B cell (primary cell): ENCODE data around the gene SMARCD2. TPM values are rescaled to one million over a fixed set of nuclear protein-coding genes. Genes with fewer than 3 reads are reported as not detected.

Experiments
- ATAC-seq: fragments of 200-7000 bp; cut with Tn5 transposase; one replicate; pipeline ENCODE4 v1.10.0; 2021; ENCODE audit warnings: low read depth, mild to moderate bottlenecking, moderate number of reproducible peaks, moderate library complexity
- CTCF ChIA-PET: fragments of 350-600 bp; sonication (Branson Sonifier 250); formaldehyde crosslinking; loops from one replicate; lab custom pipeline; 2021; ENCODE audit warnings: antibody characterized with exemption, inconsistent platforms; lab: Charles Lee
- POLR2A ChIA-PET: fragments of 350-600 bp; sonication (Branson Sonifier 250); formaldehyde crosslinking; loops from one replicate; lab custom pipeline; 2021; ENCODE audit warnings: antibody characterized with exemption; lab: Charles Lee
- DNase-seq: peaks from one replicate; pipeline ENCODE4 v3.0.0; 2013
- H2AFZ ChIP-seq: 2 replicates; pipeline ENCODE4 v1.6.1; 2012; ENCODE audit warnings: mild to moderate bottlenecking, low read depth, low read length; ENCODE audit not compliant: insufficient read depth, poor library complexity, severe bottlenecking
- H3K27ac ChIP-seq, 2 donors: 1 replicate in 1 of 2; 2 replicates in 1 of 2; pipeline ENCODE4 v1.5.1; 2012 to 2013; ENCODE audit warnings: low read length in 2 of 2, mild to moderate bottlenecking in 2 of 2, moderate library complexity in 1 of 2
- H3K27me3 ChIP-seq, 4 experiments: fragments of 200-600 bp in 1 of 4; sonication (generic) in 1 of 4; replicated peaks in 1 of 4; 1 replicate in 2 of 4; 2 replicates in 2 of 4; pipeline versions ENCODE4 v1.6.1 to v1.7.0; 2013 to 2016; ENCODE audit warnings: low read length in 3 of 4, mild to moderate bottlenecking in 2 of 4, mixed read lengths in 1 of 4, moderate library complexity in 1 of 4; ENCODE audit not compliant: insufficient read depth in 4 of 4, control insufficient read depth in 3 of 4; ENCODE audit errors: control extremely low read depth in 1 of 4
- H3K36me3 ChIP-seq, 2 experiments: replicated peaks in 1 of 2; 1 replicate in 1 of 2; 2 replicates in 1 of 2; pipeline versions ENCODE4 v1.6.1 to v1.7.1; 2013; ENCODE audit warnings: low read length in 1 of 2; ENCODE audit not compliant: insufficient read depth in 2 of 2, control insufficient read depth in 1 of 2; ENCODE audit errors: control extremely low read depth in 1 of 2, extremely low read depth in 1 of 2
- H3K4me1 ChIP-seq, 2 donors: fragments of 200-600 bp in 1 of 2; sonication (generic) in 1 of 2; 1 replicate in 1 of 2; 2 replicates in 1 of 2; pipeline versions ENCODE4 v1.5.1 to v1.6.1; 2013 to 2017; ENCODE audit warnings: low read length in 2 of 2; ENCODE audit not compliant: control insufficient read depth in 2 of 2, insufficient read depth in 2 of 2
- H3K4me2 ChIP-seq: replicated peaks from 2 replicates; pipeline ENCODE3; 2012; ENCODE audit warnings: mild to moderate bottlenecking, low read depth, low read length; ENCODE audit not compliant: poor library complexity, severe bottlenecking
- H3K4me3 ChIP-seq, 5 experiments: fragments of 200-600 bp in 1 of 5; sonication (generic) in 1 of 5; 1 replicate in 3 of 5; 2 replicates in 2 of 5; pipeline versions ENCODE4 v1.5.1 to v1.7.0; 2011 to 2016; ENCODE audit warnings: low read length in 4 of 5, mild to moderate bottlenecking in 4 of 5, low read depth in 2 of 5, control low read depth in 1 of 5, moderate library complexity in 1 of 5; ENCODE audit not compliant: insufficient read depth in 1 of 5; ENCODE audit errors: control extremely low read depth in 1 of 5, extremely low read depth in 1 of 5
- H3K79me2 ChIP-seq: fragments of 200-600 bp; sonication (generic); one replicate; pipeline ENCODE4 v1.6.0; 2016; ENCODE audit warnings: low read length; ENCODE audit not compliant: control insufficient read depth, insufficient read depth
- H3K9ac ChIP-seq: fragments of 200-600 bp; sonication (generic); 2 replicates; pipeline ENCODE4 v1.6.1; 2017; ENCODE audit warnings: mild to moderate bottlenecking, low read length, moderate library complexity
- H3K9me3 ChIP-seq, 3 donors: one replicate each; pipeline versions ENCODE4 v1.6.1 to v1.7.1; 2013; ENCODE audit warnings: low read length in 2 of 3; ENCODE audit not compliant: control insufficient read depth in 2 of 3, insufficient read depth in 1 of 3; ENCODE audit errors: control extremely low read depth in 1 of 3
- H4K20me1 ChIP-seq: 2 replicates; pipeline ENCODE4 v1.6.0; 2012; ENCODE audit warnings: mild to moderate bottlenecking, low read length; ENCODE audit not compliant: insufficient read depth, control insufficient read depth, poor library complexity, severe bottlenecking
- H3K27ac Mint-ChIP-seq: one replicate; pipeline ENCODE4 v1.8.0; 2021; ENCODE audit warnings: mixed read lengths
- H3K27me3 Mint-ChIP-seq: one replicate; pipeline ENCODE4 v1.8.0; 2021; ENCODE audit warnings: mixed read lengths
- H3K4me1 Mint-ChIP-seq: one replicate; pipeline ENCODE4 v1.8.0; 2021; ENCODE audit warnings: mixed read lengths
- H3K4me3 Mint-ChIP-seq: one replicate; pipeline ENCODE4 v1.8.0; 2021; ENCODE audit warnings: mixed read lengths
- H3K9me3 Mint-ChIP-seq: one replicate; pipeline ENCODE4 v1.8.0; 2022; ENCODE audit warnings: mixed read lengths; ENCODE audit not compliant: insufficient read depth
- EZH2 ChIP-seq: IDR thresholded peaks from 2 replicates; pipeline ENCODE4 v1.6.1; 2012; ENCODE audit warnings: borderline replicate concordance, low read depth, mild to moderate bottlenecking, moderate library complexity, low read length; ENCODE audit not compliant: insufficient read depth, poor library complexity, severe bottlenecking
- WGBS: methylation state at CpG from one replicate; pipeline ENCODE4 v1.1.5; 2013; ENCODE audit warnings: missing lambda C conversion rate; ENCODE audit not compliant: insufficient coverage; 5-methylcytosine and 5-hydroxymethylcytosine counted together
- intact Hi-C: fragments of 100-400 bp; cut with micrococcal nuclease; formaldehyde crosslinking; loops from one replicate; pipeline ENCODE4 v1.10.0; 2022
- polyA plus RNA-seq: library from polyadenylated mRNA; depleted of rRNA; stranded (reverse); fragments of >200 nt; gene quantifications from 2 replicates; pipeline ENCODE4 v1.2.3, GENCODE V29; 2012
- total RNA-seq, 2 donors: library from RNA; stranded (reverse); fragments of 120-200 nt in 1 of 2; gene quantifications; 1 replicate in 1 of 2; 2 replicates in 1 of 2; pipeline versions ENCODE4 v1.2.3 to v1.2.4, GENCODE V29; 2013 to 2022
- TF ChIP-seq, protein P1 (sequence below): fragments of 200-600 bp; IDR thresholded peaks from one replicate; pipeline ENCODE4 v1.8.0; 2022; ENCODE audit warnings: antibody characterized with exemption, mild to moderate bottlenecking

Gene SMARCD2
- total and polyA plus RNA-seq, 2 donors (not counting 1 experiment from before 2014, with no cell fraction given): 60.6 to 124 TPM

GRCh38 chr17:63836811-63837210 is 5.7 kb downstream of the SMARCD2 start:
- Histone ChIP-seq H3K9ac (no peak overlapping the region), H3K27ac (no peak overlapping the region), H3K27me3 (no peaks in the 10 kb centered on the region), H3K79me2 (peaks cover 61% of the 10 kb centered on the region), H2AFZ (no peak overlapping the region), H3K4me2 (no peak overlapping the region), H3K4me3 (no peak overlapping the region), H4K20me1 (peaks cover 66% of the 10 kb centered on the region), H3K4me1 (peaks cover 39 to 48% of the 10 kb centered on the region in 2 donors), H3K9me3 (no peaks in the 10 kb centered on the region), H3K36me3 (peaks cover 2 to 59% of the 10 kb centered on the region in 2 experiments)
- WGBS: 97% methylated on average over 7 of the region's 7 CpGs
- H3K9me3 Mint-ChIP-seq: no peaks in the 10 kb centered on the region
- H3K27me3 Mint-ChIP-seq: no peaks in the 10 kb centered on the region
- ChIA-PET CTCF (no interaction called here), POLR2A (no interaction called here)
- H3K4me1 Mint-ChIP-seq: peaks cover 45% of the 10 kb centered on the region
- no peak overlapping the region for H3K27ac Mint-ChIP-seq
- TF ChIP-seq EZH2: no peak
- TF ChIP-seq, protein P1, sequence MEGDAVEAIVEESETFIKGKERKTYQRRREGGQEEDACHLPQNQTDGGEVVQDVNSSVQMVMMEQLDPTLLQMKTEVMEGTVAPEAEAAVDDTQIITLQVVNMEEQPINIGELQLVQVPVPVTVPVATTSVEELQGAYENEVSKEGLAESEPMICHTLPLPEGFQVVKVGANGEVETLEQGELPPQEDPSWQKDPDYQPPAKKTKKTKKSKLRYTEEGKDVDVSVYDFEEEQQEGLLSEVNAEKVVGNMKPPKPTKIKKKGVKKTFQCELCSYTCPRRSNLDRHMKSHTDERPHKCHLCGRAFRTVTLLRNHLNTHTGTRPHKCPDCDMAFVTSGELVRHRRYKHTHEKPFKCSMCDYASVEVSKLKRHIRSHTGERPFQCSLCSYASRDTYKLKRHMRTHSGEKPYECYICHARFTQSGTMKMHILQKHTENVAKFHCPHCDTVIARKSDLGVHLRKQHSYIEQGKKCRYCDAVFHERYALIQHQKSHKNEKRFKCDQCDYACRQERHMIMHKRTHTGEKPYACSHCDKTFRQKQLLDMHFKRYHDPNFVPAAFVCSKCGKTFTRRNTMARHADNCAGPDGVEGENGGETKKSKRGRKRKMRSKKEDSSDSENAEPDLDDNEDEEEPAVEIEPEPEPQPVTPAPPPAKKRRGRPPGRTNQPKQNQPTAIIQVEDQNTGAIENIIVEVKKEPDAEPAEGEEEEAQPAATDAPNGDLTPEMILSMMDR: no peak
- DNase-seq (no peak), ATAC-seq (no peak)
- no peak overlapping the region for H3K4me3 Mint-ChIP-seq
- intact Hi-C loops: loop anchor here (5.0 kb wide), 1 partner anchor 410 kb away; no protein-coding TSS in a partner anchor

DNA sequence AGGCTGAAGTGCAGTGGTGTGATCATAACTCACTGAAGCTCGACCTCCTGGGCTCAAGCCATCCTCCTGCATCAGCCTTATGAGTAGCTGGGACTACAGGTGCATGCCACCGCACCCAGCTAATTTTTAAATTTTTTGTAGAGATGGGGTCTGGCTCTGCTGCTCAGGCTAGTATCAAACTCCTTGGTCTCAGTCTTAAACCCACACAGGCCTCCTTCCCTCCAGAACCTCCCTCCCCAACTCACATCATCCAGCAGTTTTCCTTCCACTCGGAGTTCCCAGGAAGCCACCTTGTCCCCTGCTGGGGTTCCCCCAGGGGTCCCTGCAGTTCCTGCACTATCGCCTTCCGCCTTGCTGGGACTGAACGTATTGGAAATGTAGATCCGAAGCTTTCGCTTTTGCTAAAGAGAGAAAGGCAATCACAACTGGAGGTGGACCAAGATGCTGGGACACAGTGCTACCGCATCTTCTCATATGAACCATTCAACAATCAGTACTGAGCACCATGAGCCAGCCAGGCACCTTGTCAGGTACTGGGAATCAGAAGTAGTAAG is 7.2 kb downstream of the SMARCD2 start:
- no peak for TF ChIP-seq EZH2
- TF ChIP-seq, protein P1: peak; percentile 37
- Histone ChIP-seq H3K9ac (no peak overlapping the region), H4K20me1 (peaks cover 51% of the 10 kb centered on the region), H2AFZ (no peak overlapping the region), H3K79me2 (peaks cover 47% of the 10 kb centered on the region), H3K9me3 (no peaks in the 10 kb centered on the region), H3K4me2 (no peak overlapping the region), H3K27me3 (no peaks in the 10 kb centered on the region), H3K4me1 (peaks cover 28 to 40% of the 10 kb centered on the region in 2 donors), H3K27ac (peak overlapping the region; percentile 13 to 41), H3K36me3 (peaks cover 2 to 75% of the 10 kb centered on the region in 2 experiments), H3K4me3 (no peak overlapping the region)
- ATAC-seq: no peak
- no peak overlapping the region for H3K4me3 Mint-ChIP-seq
- WGBS: 93% methylated on average over 8 of the region's 9 CpGs
- H3K27ac Mint-ChIP-seq: peak overlapping the region; percentile 13
- no peaks in the 10 kb centered on the region for H3K9me3 Mint-ChIP-seq
- H3K4me1 Mint-ChIP-seq: peaks cover 40% of the 10 kb centered on the region
- intact Hi-C loops: loop anchor here (2.0 to 5.0 kb wide), 2 partner anchors 138 to 408 kb away; no protein-coding TSS in a partner anchor
- ChIA-PET CTCF (interaction anchor here (0.7 to 2.9 kb wide), 15 partner anchors 8 to 415 kb away, joined by 3 to 15 read pairs (median 4); partner anchors contain the start of gene ERN1), POLR2A (no interaction called here)
- DNase-seq: no peak
- no peaks in the 10 kb centered on the region for H3K27me3 Mint-ChIP-seq
